Endodermal cell (in vitro differentiated cells): ENCODE data around the gene STAB1. TPM values are rescaled to one million over a fixed set of nuclear protein-coding genes. Genes with fewer than 3 reads are reported as not detected.

Experiments used
- DNase-seq: peaks from one replicate; pipeline ENCODE4 v3.0.0-alpha.2; 2017
- H3K27ac ChIP-seq: 2 replicates; pipeline ENCODE4 v1.5.1; 2013; ENCODE audit warnings: mild to moderate bottlenecking, low read depth, low read length, moderate library complexity
- H3K27me3 ChIP-seq: 2 replicates; pipeline ENCODE4 v1.6.1; 2013; ENCODE audit warnings: mild to moderate bottlenecking, low read length, moderate library complexity; ENCODE audit not compliant: insufficient read depth, control insufficient read depth, poor library complexity, severe bottlenecking
- H3K36me3 ChIP-seq: 2 replicates; pipeline ENCODE4 v1.7.0; 2013; ENCODE audit warnings: mild to moderate bottlenecking, low read length, moderate library complexity; ENCODE audit not compliant: control insufficient read depth, insufficient read depth
- H3K4me1 ChIP-seq: one replicate; pipeline ENCODE4 v1.7.0; 2013; ENCODE audit warnings: low read length; ENCODE audit not compliant: control insufficient read depth, insufficient read depth
- H3K4me3 ChIP-seq: 2 replicates; pipeline ENCODE4 v1.5.1; 2013; ENCODE audit warnings: mild to moderate bottlenecking, low read length, moderate library complexity
- H3K9ac ChIP-seq: 2 replicates; pipeline ENCODE4 v1.6.1; 2013; ENCODE audit warnings: mild to moderate bottlenecking, low read length, moderate library complexity; ENCODE audit not compliant: poor library complexity, severe bottlenecking; ENCODE audit errors: extremely low read depth
- H3K9me3 ChIP-seq: 2 replicates; pipeline ENCODE4 v1.6.1; 2013; ENCODE audit warnings: mild to moderate bottlenecking, low read length, moderate library complexity; ENCODE audit not compliant: control insufficient read depth
- H3K27ac Mint-ChIP-seq: 2 replicates; pipeline ENCODE4 v1.8.0; 2020; ENCODE audit warnings: mixed read lengths
- H3K27me3 Mint-ChIP-seq: 2 replicates; pipeline ENCODE4 v1.8.0; 2021; ENCODE audit warnings: mild to moderate bottlenecking, mixed read lengths; ENCODE audit not compliant: insufficient read depth
- H3K36me3 Mint-ChIP-seq: 2 replicates; pipeline ENCODE4 v1.8.0; 2020; ENCODE audit warnings: low read depth, mixed read lengths
- H3K4me1 Mint-ChIP-seq: 2 replicates; pipeline ENCODE4 v1.8.0; 2020; ENCODE audit warnings: mixed read lengths
- H3K4me3 Mint-ChIP-seq: 2 replicates; pipeline ENCODE4 v1.8.0; 2020; ENCODE audit warnings: mild to moderate bottlenecking, moderate library complexity, mixed read lengths
- H3K9me3 Mint-ChIP-seq: 2 replicates; pipeline ENCODE4 v1.8.0; 2020; ENCODE audit warnings: mild to moderate bottlenecking, mixed read lengths
- CTCF ChIP-seq: fragments of 200-600 bp; sonication (generic); conservative IDR thresholded peaks from 2 replicates; pipeline ENCODE4 v1.5.0; 2021; ENCODE audit warnings: antibody characterized with exemption, mild to moderate bottlenecking
- WGBS, 2 experiments: methylation state at CpG; one replicate each; pipeline versions ENCODE4 v1.1.5 to v1.1.7; 2013; ENCODE audit warnings: missing lambda C conversion rate in 2 of 2, mixed read lengths in 1 of 2; ENCODE audit not compliant: insufficient coverage in 1 of 2, insufficient read length in 1 of 2; 5-methylcytosine and 5-hydroxymethylcytosine counted together
- total RNA-seq, 2 donors: library from RNA; stranded (reverse); fragmentation: NEBNext Ultra II Directional in 1 of 2; extraction: Animal tissue kit (Norgen Biotek cat#: 25700) in 1 of 2; gene quantifications; 2 replicates in 1 of 2; 3 replicates in 1 of 2; pipeline ENCODE4 v1.2.1, GENCODE V29; 2021

The STAB1 gene
- total RNA-seq, 2 donors from 2014 or later, result 0.24 to 0.55 TPM

GRCh38 chr3:52453496-52454249 lies 41.5 kb upstream of the STAB1 start, which contains the start of gene TNNC1:
TNNC1 (minus strand) TSS chr3:52454041; CDS start chr3:52454015, 26 bp downstream.
- no peak for TF ChIP-seq CTCF
- peak; percentile 88 for DNase-seq
- WGBS, 2 experiments, result 48 to 61% methylated on average over 9 to 16 of the region's 16 CpGs
- Histone ChIP-seq H3K4me1 (peaks cover 24% of the 10 kb centered on the region), H3K4me3 (peak within 1 kb of the TSS; percentile 77), H3K27ac (no peak within 1 kb of the TSS), H3K27me3 (no peaks in the 10 kb centered on the region), H3K9ac (peak within 1 kb of the TSS; percentile 6), H3K36me3 (peaks cover 22% of the 10 kb centered on the region), H3K9me3 (no peaks in the 10 kb centered on the region)
- no peaks in the 10 kb centered on the region for H3K9me3 Mint-ChIP-seq
- peaks cover 33% of the 10 kb centered on the region for H3K4me1 Mint-ChIP-seq
- no peaks in the 10 kb centered on the region for H3K27me3 Mint-ChIP-seq
- peaks cover 17% of the 10 kb centered on the region for H3K36me3 Mint-ChIP-seq
- peak within 1 kb of the TSS; percentile 87 for H3K27ac Mint-ChIP-seq
- peak within 1 kb of the TSS; percentile 95 for H3K4me3 Mint-ChIP-seq

GRCh38 chr3:52454250-52454937 lies 40.7 kb upstream of the STAB1 start:
- Histone ChIP-seq H3K27ac (no peak overlapping the region), H3K9me3 (no peaks in the 10 kb centered on the region), H3K9ac (no peak overlapping the region), H3K4me1 (peaks cover 24% of the 10 kb centered on the region), H3K36me3 (peaks cover 28% of the 10 kb centered on the region), H3K27me3 (no peaks in the 10 kb centered on the region), H3K4me3 (no peak overlapping the region)
- Mint-ChIP-seq H3K4me3 (peak overlapping the region; percentile 95), H3K27me3 (no peaks in the 10 kb centered on the region), H3K27ac (peak overlapping the region; percentile 87), H3K36me3 (peaks cover 22% of the 10 kb centered on the region), H3K4me1 (peaks cover 33% of the 10 kb centered on the region), H3K9me3 (no peaks in the 10 kb centered on the region)
- TF ChIP-seq CTCF, result no peak
- WGBS, 2 experiments, result 90 to 92% methylated on average over 8 of the region's 8 CpGs
- peak; percentile 45 for DNase-seq

GRCh38 chr3:52454938-52455282 lies 40.2 kb upstream of the STAB1 start:
- 87 to 89% methylated on average over 7 to 11 of the region's 11 CpGs for WGBS, 2 experiments
- H3K9ac ChIP-seq, result no peak overlapping the region
- H3K4me1 Mint-ChIP-seq, result peaks cover 33% of the 10 kb centered on the region

More at GRCh38 chr3:52454938-52455282, 40.2 kb upstream of the STAB1 start:
- H3K36me3 ChIP-seq, result peaks cover 31% of the 10 kb centered on the region
- H3K36me3 Mint-ChIP-seq, result peaks cover 25% of the 10 kb centered on the region
- no peaks in the 10 kb centered on the region for H3K27me3 Mint-ChIP-seq
- DNase-seq, result no peak
- TF ChIP-seq CTCF, result no peak
- no peaks in the 10 kb centered on the region for H3K27me3 ChIP-seq
- H3K4me3 Mint-ChIP-seq, result peak overlapping the region; percentile 95
- H3K4me1 ChIP-seq, result peaks cover 24% of the 10 kb centered on the region
- no peak overlapping the region for H3K27ac ChIP-seq
- peak overlapping the region; percentile 77 for H3K4me3 ChIP-seq
- no peaks in the 10 kb centered on the region for H3K9me3 ChIP-seq
- no peaks in the 10 kb centered on the region for H3K9me3 Mint-ChIP-seq
- H3K27ac Mint-ChIP-seq, result peak overlapping the region; percentile 86
